ENCODE data around the gene GPR161.

Gene GPR161

GRCh38 chr1:168159979-168160378 is 23.2 kb upstream of the GPR161 start:
- Histone ChIP-seq H4K12ac (ENCODE audit: low read depth, low read length) (no peak overlapping the region), H3K4me3 (ENCODE audit: low read depth, low read length) (no peak overlapping the region), H3K4ac (ENCODE audit: low read depth, low read length) (no peak overlapping the region), H2BK5ac (ENCODE audit: low read depth, low read length, poor library complexity) (no peak overlapping the region), H3K4me2 (ENCODE audit: low read length) (no peak overlapping the region), H3K79me1 (ENCODE audit: low read length) (no peaks in the 10 kb centered on the region), H3K23ac (ENCODE audit: low read length) (no peak overlapping the region), H3K9ac (ENCODE audit: low read length) (no peak overlapping the region), H3K18ac (ENCODE audit: low read length) (no peak overlapping the region), H2AFZ (ENCODE audit: insufficient read depth, low read length, poor library complexity) (no peak overlapping the region), H3K79me2 (ENCODE audit: control insufficient read depth, insufficient read depth, low read length, poor library complexity) (no peaks in the 10 kb centered on the region), H3K9me3 (ENCODE audit: insufficient read depth, low read depth, low read length) (peaks cover 4% of the 10 kb centered on the region), H2BK12ac (ENCODE audit: low read length) (no peak overlapping the region), H3K27ac (ENCODE audit: low read depth, low read length) (no peak overlapping the region), H3K14ac (ENCODE audit: low read length) (no peak overlapping the region), H3K27me3 (ENCODE audit: insufficient read depth, low read length) (no peaks in the 10 kb centered on the region), H4K91ac (ENCODE audit: low read depth, low read length) (no peak overlapping the region), H2AK5ac (ENCODE audit: low read length) (no peak overlapping the region), H3K36me3 (ENCODE audit: control insufficient read depth in 1 of 2, insufficient read depth in 2 of 2, low read length in 2 of 2) (no peaks in the 10 kb centered on the region), H2BK120ac (ENCODE audit: insufficient read depth, low read length, poor library complexity) (no peak overlapping the region), H4K8ac (ENCODE audit: low read depth, low read length) (no peak overlapping the region), H3K4me1 (ENCODE audit: control insufficient read depth in 1 of 2, insufficient read depth in 2 of 2, low read length in 2 of 2) (no peaks in the 10 kb centered on the region)
- WGBS (ENCODE audit: extremely low coverage, insufficient coverage, insufficient read length) = no CpG with 5 or more reads among the region's 1 CpG
- no peak for DNase-seq

DNA sequence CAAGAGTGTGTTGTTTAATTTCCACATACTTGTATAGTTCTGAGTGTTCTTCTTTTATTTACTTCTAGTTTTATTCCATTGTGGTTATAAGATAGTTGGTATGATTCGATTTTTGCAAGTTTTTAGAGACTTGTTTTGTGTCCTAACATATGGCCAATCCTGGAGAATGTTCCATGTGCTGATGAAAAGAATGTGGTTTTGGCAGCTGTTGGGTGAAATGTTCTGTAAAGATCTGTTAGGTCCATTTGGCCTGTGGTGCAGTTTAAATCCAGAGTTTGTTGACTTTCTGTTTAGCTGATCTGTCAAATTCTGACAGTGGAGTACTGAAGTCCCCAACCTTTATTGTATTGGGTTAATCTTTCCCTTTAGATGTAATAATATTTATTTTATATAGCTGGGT is 22.5 kb upstream of the GPR161 start:
- WGBS (ENCODE audit: extremely low coverage, insufficient coverage, insufficient read length) = no CpG with 5 or more reads among the region's 1 CpG
- H3K4ac ChIP-seq (ENCODE audit: low read depth, low read length) = no peak overlapping the region

DNA sequence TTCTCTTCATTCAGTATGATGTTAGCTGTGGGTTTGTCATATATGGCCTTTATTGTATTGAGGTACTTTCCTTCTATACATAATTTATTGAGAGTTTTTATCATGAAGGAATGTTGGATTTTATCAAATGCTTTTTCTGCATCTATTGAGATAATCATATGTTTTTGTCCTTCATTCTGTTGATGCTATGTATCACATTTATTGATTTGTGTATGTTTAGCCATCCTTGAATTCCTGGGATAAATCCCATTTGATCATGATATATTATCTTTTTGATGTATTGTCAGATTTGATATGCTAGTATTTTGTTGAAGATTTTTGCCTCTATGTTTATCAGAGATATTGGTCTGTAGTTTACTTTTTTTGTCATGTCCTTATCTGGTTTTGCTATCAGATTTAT is 20.9 kb upstream of the GPR161 start:
- no peak overlapping the region for H2AFZ ChIP-seq (ENCODE audit: insufficient read depth, low read length, poor library complexity)
- H3K36me3 ChIP-seq (ENCODE audit: control insufficient read depth in 1 of 2, insufficient read depth in 2 of 2, low read length in 2 of 2) = no peaks in the 10 kb centered on the region
- no peak overlapping the region for H3K4ac ChIP-seq (ENCODE audit: low read depth, low read length)
- no peak overlapping the region for H3K4me3 ChIP-seq (ENCODE audit: low read depth, low read length)
- H3K23ac ChIP-seq (ENCODE audit: low read length) = no peak overlapping the region
- H3K4me1 ChIP-seq (ENCODE audit: control insufficient read depth in 1 of 2, insufficient read depth in 2 of 2, low read length in 2 of 2) = no peaks in the 10 kb centered on the region
- no peak overlapping the region for H4K12ac ChIP-seq (ENCODE audit: low read depth, low read length)
- no peak overlapping the region for H3K18ac ChIP-seq (ENCODE audit: low read length)
- H3K79me2 ChIP-seq (ENCODE audit: control insufficient read depth, insufficient read depth, low read length, poor library complexity) = no peaks in the 10 kb centered on the region
- DNase-seq = no peak
- H3K27ac ChIP-seq (ENCODE audit: low read depth, low read length) = no peak overlapping the region
- no peak overlapping the region for H2BK12ac ChIP-seq (ENCODE audit: low read length)
- H3K14ac ChIP-seq (ENCODE audit: low read length) = no peak overlapping the region
- no peaks in the 10 kb centered on the region for H3K79me1 ChIP-seq (ENCODE audit: low read length)
- no peak overlapping the region for H4K8ac ChIP-seq (ENCODE audit: low read depth, low read length)
- H3K9ac ChIP-seq (ENCODE audit: low read length) = no peak overlapping the region
- no peak overlapping the region for H2BK120ac ChIP-seq (ENCODE audit: insufficient read depth, low read length, poor library complexity)
- no peak overlapping the region for H3K4me2 ChIP-seq (ENCODE audit: low read length)
- no peaks in the 10 kb centered on the region for H3K27me3 ChIP-seq (ENCODE audit: insufficient read depth, low read length)
- peaks cover 4% of the 10 kb centered on the region for H3K9me3 ChIP-seq (ENCODE audit: insufficient read depth, low read depth, low read length)
- H4K91ac ChIP-seq (ENCODE audit: low read depth, low read length) = no peak overlapping the region
- H2AK5ac ChIP-seq (ENCODE audit: low read length) = no peak overlapping the region
- H2BK5ac ChIP-seq (ENCODE audit: low read depth, low read length, poor library complexity) = no peak overlapping the region

More for the DNA sequence above, 22.5 kb upstream of the GPR161 start:
- Histone ChIP-seq H2BK5ac (ENCODE audit: low read depth, low read length, poor library complexity) (no peak overlapping the region), H3K79me2 (ENCODE audit: control insufficient read depth, insufficient read depth, low read length, poor library complexity) (no peaks in the 10 kb centered on the region), H3K23ac (ENCODE audit: low read length) (no peak overlapping the region), H3K4me1 (ENCODE audit: control insufficient read depth in 1 of 2, insufficient read depth in 2 of 2, low read length in 2 of 2) (no peaks in the 10 kb centered on the region), H3K9ac (ENCODE audit: low read length) (no peak overlapping the region), H2BK12ac (ENCODE audit: low read length) (no peak overlapping the region), H4K8ac (ENCODE audit: low read depth, low read length) (no peak overlapping the region), H3K27ac (ENCODE audit: low read depth, low read length) (no peak overlapping the region), H2AFZ (ENCODE audit: insufficient read depth, low read length, poor library complexity) (no peak overlapping the region), H3K18ac (ENCODE audit: low read length) (no peak overlapping the region), H3K14ac (ENCODE audit: low read length) (no peak overlapping the region), H3K79me1 (ENCODE audit: low read length) (no peaks in the 10 kb centered on the region), H2BK120ac (ENCODE audit: insufficient read depth, low read length, poor library complexity) (no peak overlapping the region), H4K91ac (ENCODE audit: low read depth, low read length) (no peak overlapping the region), H4K12ac (ENCODE audit: low read depth, low read length) (no peak overlapping the region), H3K4me2 (ENCODE audit: low read length) (no peak overlapping the region), H3K27me3 (ENCODE audit: insufficient read depth, low read length) (no peaks in the 10 kb centered on the region), H2AK5ac (ENCODE audit: low read length) (no peak overlapping the region), H3K4me3 (ENCODE audit: low read depth, low read length) (no peak overlapping the region), H3K36me3 (ENCODE audit: control insufficient read depth in 1 of 2, insufficient read depth in 2 of 2, low read length in 2 of 2) (no peaks in the 10 kb centered on the region), H3K9me3 (ENCODE audit: insufficient read depth, low read depth, low read length) (peaks cover 4% of the 10 kb centered on the region)
- DNase-seq = no peak

DNA sequence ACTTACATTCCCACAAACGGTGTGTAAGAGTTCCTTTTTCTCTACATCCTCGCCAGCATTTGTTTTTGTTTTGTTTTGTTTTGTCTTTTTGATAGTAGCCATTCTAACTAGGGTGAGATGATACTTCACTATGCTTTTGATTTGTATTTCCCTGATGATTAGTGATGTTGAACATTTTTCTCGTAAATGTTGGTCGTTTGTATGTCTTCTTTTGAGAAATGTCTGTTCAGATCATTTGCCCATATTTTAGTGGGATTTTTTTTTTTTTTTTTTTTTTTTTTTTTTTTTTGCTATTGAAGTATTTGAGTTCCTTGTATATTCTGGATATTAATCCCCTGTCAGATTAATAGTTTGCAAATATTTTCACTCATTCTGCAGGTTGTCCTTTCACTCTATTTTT is 19.2 kb upstream of the GPR161 start:
- Histone ChIP-seq H3K79me2 (ENCODE audit: control insufficient read depth, insufficient read depth, low read length, poor library complexity) (no peaks in the 10 kb centered on the region), H3K4me2 (ENCODE audit: low read length) (no peak overlapping the region), H3K27me3 (ENCODE audit: insufficient read depth, low read length) (no peaks in the 10 kb centered on the region), H3K9me3 (ENCODE audit: insufficient read depth, low read depth, low read length) (peaks cover under 1% of the 10 kb centered on the region), H3K4ac (ENCODE audit: low read depth, low read length) (no peak overlapping the region), H3K36me3 (ENCODE audit: control insufficient read depth in 1 of 2, insufficient read depth in 2 of 2, low read length in 2 of 2) (no peaks in the 10 kb centered on the region), H4K8ac (ENCODE audit: low read depth, low read length) (no peak overlapping the region), H3K14ac (ENCODE audit: low read length) (no peak overlapping the region), H2BK120ac (ENCODE audit: insufficient read depth, low read length, poor library complexity) (no peak overlapping the region), H2AFZ (ENCODE audit: insufficient read depth, low read length, poor library complexity) (no peak overlapping the region), H3K18ac (ENCODE audit: low read length) (no peak overlapping the region), H3K27ac (ENCODE audit: low read depth, low read length) (no peak overlapping the region), H3K23ac (ENCODE audit: low read length) (no peak overlapping the region), H4K12ac (ENCODE audit: low read depth, low read length) (no peak overlapping the region), H3K79me1 (ENCODE audit: low read length) (no peaks in the 10 kb centered on the region), H2AK5ac (ENCODE audit: low read length) (no peak overlapping the region), H3K4me1 (ENCODE audit: control insufficient read depth in 1 of 2, insufficient read depth in 2 of 2, low read length in 2 of 2) (no peaks in the 10 kb centered on the region), H2BK12ac (ENCODE audit: low read length) (no peak overlapping the region), H4K91ac (ENCODE audit: low read depth, low read length) (no peak overlapping the region), H3K4me3 (ENCODE audit: low read depth, low read length) (no peak overlapping the region), H3K9ac (ENCODE audit: low read length) (no peak overlapping the region), H2BK5ac (ENCODE audit: low read depth, low read length, poor library complexity) (no peak overlapping the region)
- no peak for DNase-seq
- WGBS (ENCODE audit: extremely low coverage, insufficient coverage, insufficient read length) = no CpG with 5 or more reads among the region's 4 CpGs

All from trophoblast cell (in vitro differentiated cells and primary cell).